Measurements from ENCODE around the gene MUCL3. TPM values are rescaled to one million over a fixed set of nuclear protein-coding genes. Genes with fewer than 3 reads are reported as not detected.
"Not testable (repeated sequence)": the region's sequence is repeated elsewhere in the genome, so short reads cannot be mapped to it uniquely, and the experiment has no call there.

MUCL3 gene
- total RNA-seq, 4 donors from 2014 or later: 0.18 TPM; not detected in 3

DNA sequence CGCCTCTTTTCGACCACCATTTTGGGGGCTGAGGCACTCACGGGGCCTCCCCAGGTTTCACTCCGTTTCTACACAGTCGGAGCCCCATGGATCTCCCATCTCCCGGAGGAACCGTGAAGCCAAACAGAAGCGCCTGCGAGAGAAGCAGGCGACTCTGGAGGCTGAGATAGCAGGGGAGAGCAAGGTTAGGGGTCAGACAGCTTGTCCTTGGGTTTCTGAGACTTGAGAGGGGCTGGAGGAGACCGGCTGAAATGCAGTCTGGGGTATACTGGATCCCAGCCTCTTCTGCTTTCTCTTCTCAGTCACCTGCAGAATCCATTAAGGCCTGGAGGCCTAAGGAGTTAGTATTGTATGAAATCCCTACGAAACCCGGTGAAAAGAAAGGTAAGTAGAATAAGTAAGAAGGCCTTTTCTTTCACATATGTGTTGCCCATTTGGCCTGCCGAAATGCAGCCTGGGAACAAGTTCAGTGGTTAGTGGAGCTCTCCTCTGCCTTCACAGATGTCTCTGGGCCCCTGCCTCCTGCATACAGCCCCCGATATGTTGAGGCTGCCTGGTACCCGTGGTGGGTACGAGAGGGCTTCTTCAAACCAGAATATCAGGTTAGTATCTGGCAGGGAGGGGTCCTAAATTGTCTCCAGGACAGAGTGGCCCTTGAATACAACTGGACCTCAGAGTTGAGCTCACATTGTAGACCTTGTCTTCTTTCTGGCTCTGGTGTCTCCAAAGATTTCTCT, 25.8 kb upstream of the MUCL3 start:
- Histone ChIP-seq H3K27me3 (no peaks in the 10 kb centered on the region), H3K9me3 (no peaks in the 10 kb centered on the region), H3K4me1 (peaks cover 3 to 17% (median 10%) of the 10 kb centered on the region in 4 donors), H3K27ac (peak overlapping the region; percentile 69 to 94 (median 90)), H3K36me3 (peaks cover 0 to 35% (median 0%) of the 10 kb centered on the region in 3 donors), H3K4me3 (peak overlapping the region; percentile 47 to 82 (median 75))
- no peak for TF ChIP-seq CTCF (IDR thresholded peaks at IDR 0.05)
- no peak for TF ChIP-seq POLR2A (IDR thresholded peaks at IDR 0.05)
- no peak for DNase-seq

GRCh38 chr6:30915591-30915946, 25.2 kb upstream of the MUCL3 start:
- TF ChIP-seq POLR2A (IDR thresholded peaks at IDR 0.05) (no peak), CTCF (IDR thresholded peaks at IDR 0.05) (peak in 5 of 6 experiments; percentile 33 to 81 (median 72))
- H3K36me3 ChIP-seq: peaks cover 0 to 36% (median 0%) of the 10 kb centered on the region in 3 donors
- DNase-seq: no peak

DNA sequence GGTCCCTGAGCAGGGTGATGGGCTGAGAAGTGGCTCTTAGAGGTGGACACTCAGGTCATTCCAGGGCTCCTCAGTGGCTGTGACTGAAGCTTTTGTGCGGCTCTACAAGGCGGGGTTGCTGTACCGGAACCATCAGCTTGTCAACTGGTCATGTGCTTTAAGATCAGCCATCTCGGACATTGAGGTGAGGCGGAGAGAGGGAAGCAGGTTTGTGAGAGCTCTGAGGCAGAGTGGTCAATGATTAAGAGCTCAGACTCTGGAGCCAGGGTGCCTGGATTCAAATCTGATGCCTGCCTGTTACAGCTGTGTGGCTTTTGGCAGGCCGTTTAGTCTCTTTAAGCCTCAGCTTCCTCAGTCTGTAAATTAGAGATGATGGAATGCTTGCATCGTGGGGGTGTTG, 23.7 kb upstream of the MUCL3 start:
- H3K4me3 ChIP-seq: no peak overlapping the region
- no peak for DNase-seq
- peaks cover 3 to 17% (median 10%) of the 10 kb centered on the region in 4 donors for H3K4me1 ChIP-seq
- H3K9me3 ChIP-seq: no peaks in the 10 kb centered on the region
- no peak overlapping the region for H3K27ac ChIP-seq
- no peaks in the 10 kb centered on the region for H3K27me3 ChIP-seq
- H3K36me3 ChIP-seq: peaks cover 0 to 42% (median 0%) of the 10 kb centered on the region in 3 donors
- TF ChIP-seq CTCF (IDR thresholded peaks at IDR 0.05) (no peak), POLR2A (IDR thresholded peaks at IDR 0.05) (no peak)

More at GRCh38 chr6:30915591-30915946, 25.2 kb upstream of the MUCL3 start:
- peak overlapping the region in 3 of 4 donors; percentile 88 to 94 (median 92) for H3K27ac ChIP-seq
- H3K4me3 ChIP-seq: no peak overlapping the region
- H3K27me3 ChIP-seq: no peaks in the 10 kb centered on the region
- peaks cover 3 to 17% (median 10%) of the 10 kb centered on the region in 4 donors for H3K4me1 ChIP-seq
- no peaks in the 10 kb centered on the region for H3K9me3 ChIP-seq

- Histone ChIP-seq H3K27ac (no peak overlapping the region), H3K36me3 (peaks cover 0 to 47% (median 0%) of the 10 kb centered on the region in 3 donors), H3K4me1 (peaks cover 3 to 17% (median 10%) of the 10 kb centered on the region in 4 donors), H3K27me3 (no peaks in the 10 kb centered on the region), H3K4me3 (no peak overlapping the region), H3K9me3 (no peaks in the 10 kb centered on the region)
- DNase-seq: no peak
- TF ChIP-seq CTCF (IDR thresholded peaks at IDR 0.05): no peak
- no peak for TF ChIP-seq POLR2A (IDR thresholded peaks at IDR 0.05)
These were observed 23.3 kb upstream of the MUCL3 start for GRCh38 chr6:30917487-30917886.

GRCh38 chr6:30918670-30919069, 22.1 kb upstream of the MUCL3 start:
- H3K36me3 ChIP-seq: peaks cover 0 to 58% (median 0%) of the 10 kb centered on the region in 3 donors

GRCh38 chr6:30922447-30922852, 18.3 kb upstream of the MUCL3 start:
- H3K9me3 ChIP-seq: no peaks in the 10 kb centered on the region
- DNase-seq: no peak
- no peak overlapping the region for H3K4me3 ChIP-seq
- no peak overlapping the region for H3K27ac ChIP-seq
- TF ChIP-seq CTCF (IDR thresholded peaks at IDR 0.05): no peak
- no peak for TF ChIP-seq POLR2A (IDR thresholded peaks at IDR 0.05)
- no peaks in the 10 kb centered on the region for H3K4me1 ChIP-seq
- peaks cover 0 to 88% (median 0%) of the 10 kb centered on the region in 3 donors for H3K36me3 ChIP-seq
- no peaks in the 10 kb centered on the region for H3K27me3 ChIP-seq

More at GRCh38 chr6:30918670-30919069, 22.1 kb upstream of the MUCL3 start:
- H3K4me1 ChIP-seq: peaks cover 3 to 17% (median 8%) of the 10 kb centered on the region in 4 donors
- no peaks in the 10 kb centered on the region for H3K27me3 ChIP-seq
- no peak overlapping the region for H3K4me3 ChIP-seq
- H3K9me3 ChIP-seq: no peaks in the 10 kb centered on the region
- no peak overlapping the region for H3K27ac ChIP-seq
- TF ChIP-seq POLR2A (IDR thresholded peaks at IDR 0.05): no peak
- DNase-seq: no peak

DNA sequence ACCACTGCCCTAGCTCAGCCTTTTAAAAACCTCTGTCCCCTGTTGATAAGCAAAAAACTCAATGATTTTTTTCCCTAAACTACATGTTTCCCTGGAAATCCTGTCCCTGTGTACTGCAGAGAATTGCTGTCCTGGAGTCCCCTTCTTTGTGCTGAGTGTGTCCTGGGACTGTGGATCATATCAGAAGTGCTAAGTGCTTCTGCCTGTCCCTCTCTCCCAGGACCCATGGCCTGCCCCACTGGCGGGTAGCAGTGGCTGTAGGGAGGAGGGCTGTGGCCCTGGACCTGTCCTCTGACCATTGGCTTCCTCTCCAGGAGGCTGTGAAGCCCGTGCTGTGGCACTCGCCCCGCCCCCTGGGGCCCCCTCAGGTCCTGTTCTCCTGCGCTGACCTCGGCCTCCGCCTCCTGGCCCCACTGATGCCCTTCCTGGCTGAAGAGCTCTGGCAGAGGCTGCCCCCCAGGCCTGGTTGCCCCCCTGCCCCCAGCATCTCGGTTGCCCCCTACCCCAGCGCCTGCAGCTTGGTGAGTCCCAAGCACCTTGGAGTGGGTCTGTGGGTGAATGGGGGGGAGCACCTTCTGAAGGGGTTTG, 16.6 kb upstream of the MUCL3 start:
- H3K27me3 ChIP-seq, H3K4me1 ChIP-seq, H3K4me3 ChIP-seq, H3K27ac ChIP-seq, H3K9me3 ChIP-seq, DNase-seq: not testable (repeated sequence)
- peaks cover 0 to 73% (median 0%) of the 10 kb centered on the region in 3 donors for H3K36me3 ChIP-seq
